GM19328 (cell line): ENCODE data around the gene SLC45A1.

Experiments
- ATAC-seq: cut with Tn5 transposase; IDR thresholded peaks from one replicate; pipeline ENCODE4 v1.9.1; 2021; ENCODE audit warnings: mild to moderate bottlenecking, moderate library complexity; ENCODE audit not compliant: unreplicated experiment

SLC45A1 gene

DNA sequence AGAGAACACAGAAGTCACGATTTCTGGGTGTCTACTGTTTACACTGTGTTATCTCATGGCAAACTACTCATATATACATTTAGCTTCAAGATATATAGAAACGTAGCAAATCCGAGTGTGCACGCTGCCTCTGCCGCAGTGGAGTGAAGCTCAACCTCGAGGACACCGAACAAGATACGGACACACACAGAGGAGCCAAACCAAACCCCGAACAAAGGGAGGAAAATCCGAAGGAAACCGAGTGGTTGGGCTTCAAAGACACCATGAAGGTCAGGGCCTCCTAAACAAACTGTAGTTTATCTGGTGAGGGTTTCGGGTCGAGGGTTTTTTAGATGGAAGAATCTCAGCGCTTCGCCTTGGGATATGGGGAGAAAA is 34.5 kb downstream of the SLC45A1 start:
- ATAC-seq: no peak

DNA sequence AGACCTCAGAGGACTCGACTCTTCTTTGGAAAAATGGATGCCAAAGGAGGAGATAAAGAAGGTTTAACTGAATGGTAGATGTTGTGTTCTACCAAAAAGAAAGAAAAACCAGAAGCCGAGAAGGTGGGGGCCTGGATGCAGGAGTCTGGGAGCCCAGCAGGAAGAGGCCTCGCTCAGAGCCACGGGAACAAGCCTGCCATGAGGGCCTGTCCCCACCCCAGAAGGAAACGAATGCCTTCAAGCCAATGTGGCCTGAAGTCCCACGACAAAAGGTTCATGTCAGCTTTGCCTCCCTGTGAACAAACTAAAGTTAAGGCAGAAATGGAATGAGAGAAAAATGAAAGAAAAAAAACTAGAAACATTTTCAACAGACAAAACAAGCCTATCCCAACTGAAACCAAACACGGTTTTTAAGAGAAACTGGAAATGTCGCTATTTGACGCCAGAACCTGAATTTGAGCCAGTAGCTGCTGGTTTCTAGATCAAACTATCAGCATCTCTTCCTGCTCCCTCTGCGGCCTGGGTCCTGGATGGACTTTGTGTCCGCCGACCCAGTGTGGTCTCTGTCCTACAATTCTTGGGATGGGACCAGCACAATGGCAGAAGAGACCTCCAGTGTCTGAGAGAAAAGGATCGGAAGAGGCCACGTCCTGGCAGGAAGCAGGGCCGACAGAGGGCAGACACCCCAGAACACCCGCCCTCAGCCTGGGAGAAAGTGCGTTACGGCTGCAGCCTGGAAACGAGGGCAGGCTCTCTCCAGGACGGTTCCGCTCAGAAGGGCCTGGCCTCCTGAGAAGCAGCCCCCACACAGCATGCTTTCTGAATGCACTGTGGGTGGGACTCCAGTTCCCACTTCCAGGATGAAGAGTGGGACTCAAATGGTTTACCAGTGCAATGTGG is 35.2 kb downstream of the SLC45A1 start:
- no peak for ATAC-seq

DNA sequence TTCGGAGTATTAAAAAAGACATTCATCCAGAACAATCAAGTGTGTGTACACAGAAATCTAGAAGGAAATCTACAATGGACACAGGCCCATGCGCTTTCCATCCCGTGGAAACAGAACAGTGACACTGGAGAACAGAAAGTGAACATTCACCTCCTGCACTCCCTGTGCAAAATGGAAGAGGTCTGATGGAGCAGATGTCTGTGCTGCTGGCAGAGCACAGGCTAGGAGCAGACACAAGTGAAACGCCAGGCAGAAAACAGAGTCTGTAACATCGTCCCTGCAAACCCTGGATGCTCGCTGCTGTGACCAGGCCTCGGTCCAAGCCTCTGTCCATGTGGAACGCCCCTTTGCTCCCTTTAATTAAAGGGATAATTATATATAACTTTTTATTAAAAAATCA is 36.1 kb downstream of the SLC45A1 start:
- ATAC-seq: no peak

DNA sequence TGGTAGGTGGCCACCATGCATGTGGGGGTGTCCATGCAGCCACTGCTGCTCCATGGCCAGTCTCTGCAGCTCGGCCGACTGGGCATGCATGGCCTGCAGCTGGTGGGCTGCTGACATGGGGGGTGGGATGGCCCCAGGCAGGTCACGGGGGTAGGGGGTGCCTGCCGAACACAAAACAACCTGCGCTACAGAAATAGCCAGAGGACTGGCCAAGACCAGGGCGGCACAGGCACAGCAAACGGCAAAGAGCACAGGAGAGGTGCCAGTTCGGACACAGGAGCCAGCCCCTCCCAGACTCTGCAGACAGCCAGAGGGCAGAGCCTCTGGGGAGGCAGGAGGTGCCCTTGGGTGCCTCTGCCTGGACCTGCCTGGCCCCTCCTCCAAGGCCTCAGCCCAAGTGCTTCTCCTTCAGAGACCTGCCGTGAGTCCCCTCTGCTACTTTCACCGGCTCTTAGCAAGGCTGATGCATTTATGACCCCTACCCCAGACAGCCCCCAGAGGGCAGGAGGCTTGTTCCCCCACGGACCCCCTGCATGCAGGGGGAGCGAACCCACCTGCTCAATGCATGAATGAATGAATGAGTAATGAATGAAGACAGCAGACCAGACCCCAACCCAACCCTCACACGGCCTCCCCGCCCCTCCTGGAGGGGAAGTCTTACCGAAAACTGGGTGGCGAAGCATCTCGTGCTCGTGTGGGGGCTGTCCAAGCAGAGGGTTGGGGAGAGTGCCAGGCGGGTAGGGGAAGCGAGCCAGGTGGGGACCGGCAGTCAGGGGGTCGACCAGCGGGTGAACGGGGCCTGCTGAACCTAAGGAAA is 37.7 kb downstream of the SLC45A1 start:
- no peak for ATAC-seq

DNA sequence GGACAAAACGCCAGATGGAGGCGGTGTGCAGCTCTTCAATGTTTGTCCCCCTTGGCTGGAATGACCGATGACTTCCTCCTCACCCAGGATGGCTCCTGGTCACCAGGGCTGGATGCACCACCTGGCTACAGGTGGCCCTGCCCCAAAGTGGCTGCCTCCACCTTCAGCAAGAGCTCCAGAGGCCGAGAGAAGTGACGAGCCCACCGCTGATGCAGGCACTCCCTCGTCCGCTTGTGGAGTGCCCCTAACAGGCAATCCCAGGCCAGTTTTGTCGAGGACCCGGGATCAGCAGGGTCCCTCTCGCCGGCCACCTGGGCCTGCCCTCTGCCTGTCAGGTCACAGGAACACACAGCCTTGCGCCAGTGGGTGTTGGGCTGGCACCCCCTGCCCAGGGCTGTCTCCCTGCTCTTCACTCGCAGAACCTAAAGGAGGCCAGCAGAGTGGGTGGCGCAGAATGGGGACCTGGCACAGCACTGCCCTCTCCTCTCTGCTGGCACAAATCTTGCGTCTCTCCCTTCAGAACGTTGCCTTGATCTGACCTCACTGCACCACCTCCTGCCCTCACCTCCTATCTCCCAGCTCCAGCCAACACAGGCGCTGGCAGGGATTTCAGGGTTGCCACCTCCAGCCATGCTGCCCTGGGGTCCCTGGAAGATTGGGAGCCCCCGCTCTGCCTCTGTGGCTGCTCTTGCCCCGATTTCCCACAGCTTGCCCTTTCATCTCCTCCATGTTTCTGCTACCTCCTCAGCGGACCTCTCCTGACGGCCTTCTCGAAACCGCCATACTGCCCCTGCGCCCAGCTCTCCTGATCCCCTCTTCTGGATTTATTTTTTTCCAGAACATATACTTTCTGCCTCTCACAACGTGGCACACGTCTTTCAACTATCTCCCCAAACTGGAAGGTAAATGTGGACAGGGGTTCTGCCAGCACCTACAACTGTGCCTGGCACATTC is 38.6 kb downstream of the SLC45A1 start:
- ATAC-seq: no peak

DNA sequence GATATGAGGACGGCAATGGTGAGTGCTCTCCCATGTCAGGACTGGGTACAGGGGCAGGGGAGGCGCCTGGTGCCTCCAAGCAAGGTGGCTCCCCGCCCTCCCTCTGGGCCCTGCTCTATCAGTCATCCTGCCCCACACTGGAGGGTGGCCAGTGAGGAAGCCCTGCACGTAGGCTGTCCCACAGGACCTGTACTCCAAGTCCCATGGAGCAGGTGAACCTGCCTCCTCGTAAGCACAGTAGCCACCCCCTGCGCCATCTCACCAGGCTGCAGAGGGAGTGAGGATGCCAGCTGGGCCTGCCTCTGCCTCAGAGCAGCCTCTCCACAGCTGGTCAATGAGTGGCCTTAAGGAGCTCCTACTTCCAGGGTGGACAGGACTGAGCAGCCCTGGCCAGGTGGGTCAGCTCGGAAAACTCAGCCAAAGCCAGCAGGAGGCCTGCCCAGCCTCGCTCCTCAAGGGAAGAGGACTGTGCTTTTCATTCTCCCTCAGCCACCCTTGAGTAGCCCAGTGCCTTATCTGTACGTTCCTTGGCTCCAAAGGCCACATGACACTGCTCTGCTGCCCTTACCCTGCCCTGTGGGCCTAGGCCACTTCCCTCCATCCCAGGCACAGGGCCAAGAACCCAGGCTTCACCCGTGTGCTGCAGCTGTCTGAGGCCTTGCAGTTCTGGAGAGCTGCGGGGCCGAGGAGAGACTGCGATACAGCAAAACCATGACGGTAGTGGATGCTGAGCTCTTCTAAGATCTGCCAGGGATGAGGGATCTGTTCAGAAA is 39.6 kb downstream of the SLC45A1 start:
- ATAC-seq: no peak

DNA sequence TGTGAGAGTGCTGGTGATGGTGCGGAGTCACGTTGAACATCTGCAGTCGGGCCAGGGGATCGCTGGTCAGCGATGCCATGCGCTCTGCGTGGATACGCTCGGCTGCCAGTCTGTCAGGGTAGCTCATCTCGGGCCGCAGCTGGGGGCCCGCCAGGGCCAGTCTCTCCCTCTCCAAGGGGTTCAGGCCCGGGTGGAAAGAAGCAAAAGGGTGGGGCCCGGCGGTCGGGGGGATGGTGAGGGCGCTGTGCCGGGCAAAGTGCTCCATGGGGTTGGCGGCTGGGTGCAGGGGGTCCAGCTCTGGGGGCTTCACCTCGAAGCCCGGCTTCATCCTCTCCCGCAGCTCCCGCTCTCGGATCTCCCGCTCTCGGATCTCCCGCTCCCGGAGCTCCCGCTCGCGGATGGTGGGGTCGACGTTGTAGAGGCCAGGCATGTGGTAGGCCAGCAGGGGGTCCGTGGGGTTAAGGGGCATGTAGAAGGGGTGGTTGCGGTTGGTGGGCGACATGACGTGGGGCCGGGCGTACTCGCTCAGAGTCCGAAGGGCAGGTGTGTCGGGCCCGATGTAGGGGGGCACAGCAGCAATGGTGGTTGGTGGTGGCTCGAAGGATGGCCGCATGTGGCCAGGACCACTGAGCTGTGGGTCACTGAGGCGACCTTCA is 40.5 kb downstream of the SLC45A1 start:
- no peak for ATAC-seq

DNA sequence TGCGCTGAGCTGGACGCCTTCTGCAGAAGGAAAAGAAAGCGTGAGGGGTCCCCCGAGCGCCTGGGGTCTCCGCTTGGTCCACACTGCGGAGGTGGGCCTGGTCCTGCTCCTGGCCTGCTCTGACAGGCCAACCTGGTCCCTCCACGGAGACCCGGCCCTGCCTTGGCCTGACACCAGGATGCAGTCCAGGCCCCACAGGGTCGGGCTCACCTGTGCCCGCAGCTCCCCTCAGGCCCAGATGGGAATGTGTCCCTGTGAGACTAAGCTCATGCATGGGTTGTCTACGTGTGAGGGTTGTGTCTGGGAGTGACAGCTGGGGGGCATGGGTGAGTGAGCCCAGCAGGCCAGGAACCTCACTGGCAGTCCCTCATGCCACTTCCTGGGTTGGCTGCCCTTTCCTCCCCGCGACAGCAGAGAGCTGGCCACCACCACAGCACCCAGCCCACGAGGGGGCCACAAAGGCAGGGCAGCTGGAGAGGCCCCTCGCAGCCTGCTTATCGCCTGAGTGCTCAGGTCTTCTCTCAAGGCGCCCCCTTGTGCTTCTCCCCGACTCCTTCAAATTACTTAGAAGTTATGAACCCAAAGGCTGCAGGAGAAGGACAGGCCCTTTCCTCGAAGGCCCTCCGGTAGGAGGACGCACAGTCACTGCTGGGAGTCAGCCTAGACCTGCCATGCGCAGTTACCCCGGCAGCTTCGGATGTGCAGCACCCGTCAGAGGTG is 41.1 kb downstream of the SLC45A1 start:
- ATAC-seq: no peak

DNA sequence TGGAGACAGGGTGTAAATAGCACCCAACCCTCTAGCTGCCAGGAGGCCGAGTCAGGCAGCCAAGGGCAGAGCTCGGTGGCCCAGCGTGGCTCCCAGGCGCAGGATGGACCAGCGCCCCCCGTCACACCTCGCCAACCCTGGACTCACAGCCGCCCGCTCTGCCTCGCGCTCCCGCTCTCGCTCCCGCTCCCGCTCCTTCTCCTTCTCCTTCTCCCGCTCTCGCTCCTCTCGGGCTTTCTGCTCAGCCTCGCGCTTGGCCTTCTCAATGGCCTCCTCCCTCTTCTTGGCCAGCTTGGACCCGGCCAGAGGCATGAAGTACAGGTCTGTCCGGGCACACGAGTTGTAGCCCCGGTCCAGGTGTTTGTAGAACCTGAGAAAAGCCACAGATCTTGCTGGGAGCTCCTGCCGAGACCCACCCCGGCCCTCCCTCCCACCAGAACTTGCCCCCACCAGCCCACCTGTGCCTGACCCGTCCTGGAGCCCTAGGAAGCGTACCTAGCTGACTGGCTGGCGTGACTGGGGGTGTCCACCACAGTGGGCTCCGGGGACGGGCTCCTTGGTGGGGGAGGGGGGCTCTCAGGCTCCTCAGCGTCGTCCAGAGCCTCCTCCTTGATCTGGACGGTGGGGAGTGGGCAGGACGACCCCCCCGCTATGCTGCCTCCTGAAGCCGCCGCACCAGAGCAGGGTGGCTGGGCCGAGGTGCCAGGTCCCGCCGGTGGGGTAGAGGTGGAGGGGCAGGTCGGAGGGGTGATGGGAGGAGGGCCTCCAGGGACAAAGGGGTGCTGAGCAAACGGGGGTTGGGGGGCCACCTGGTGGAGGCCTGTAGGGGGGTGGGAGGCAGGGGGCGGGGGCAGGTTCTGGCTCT is 41.9 kb downstream of the SLC45A1 start:
- ATAC-seq: no peak

DNA sequence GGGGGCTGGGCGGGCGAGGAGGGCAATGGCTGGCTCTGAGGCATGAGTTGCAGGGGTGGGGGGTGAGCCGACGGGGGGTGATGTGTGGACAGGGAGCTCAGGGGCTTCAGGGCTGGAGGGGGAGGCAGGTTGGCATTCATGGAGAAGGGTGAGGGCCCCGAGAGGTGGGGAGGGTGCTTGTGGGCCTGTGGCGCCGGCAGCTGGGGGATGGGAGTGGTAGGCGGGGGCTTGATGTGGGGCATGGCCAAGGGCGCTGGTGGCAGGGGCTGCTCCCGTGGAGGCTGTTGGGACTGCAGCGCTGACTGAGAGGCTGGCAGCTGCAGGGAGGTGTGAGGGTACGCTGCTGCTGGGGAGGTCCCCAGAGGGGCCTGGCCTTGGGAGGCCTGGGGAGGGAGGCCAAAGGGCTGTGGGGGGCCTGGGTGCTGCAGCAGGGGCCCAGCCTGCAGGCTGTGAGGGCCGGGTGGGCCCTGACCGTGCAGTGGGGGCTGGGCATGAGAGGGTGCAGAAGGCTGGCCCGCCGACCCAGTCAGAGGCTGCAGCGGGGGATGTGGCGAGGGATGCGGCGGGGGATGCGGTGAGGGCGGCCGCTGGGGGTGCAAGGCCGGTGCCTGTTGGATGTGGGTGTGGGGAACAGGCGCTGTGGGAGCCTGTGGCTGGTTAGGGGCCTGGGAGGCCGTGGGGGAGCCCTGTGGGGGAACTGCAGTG is 42.7 kb downstream of the SLC45A1 start:
- ATAC-seq: no peak

DNA sequence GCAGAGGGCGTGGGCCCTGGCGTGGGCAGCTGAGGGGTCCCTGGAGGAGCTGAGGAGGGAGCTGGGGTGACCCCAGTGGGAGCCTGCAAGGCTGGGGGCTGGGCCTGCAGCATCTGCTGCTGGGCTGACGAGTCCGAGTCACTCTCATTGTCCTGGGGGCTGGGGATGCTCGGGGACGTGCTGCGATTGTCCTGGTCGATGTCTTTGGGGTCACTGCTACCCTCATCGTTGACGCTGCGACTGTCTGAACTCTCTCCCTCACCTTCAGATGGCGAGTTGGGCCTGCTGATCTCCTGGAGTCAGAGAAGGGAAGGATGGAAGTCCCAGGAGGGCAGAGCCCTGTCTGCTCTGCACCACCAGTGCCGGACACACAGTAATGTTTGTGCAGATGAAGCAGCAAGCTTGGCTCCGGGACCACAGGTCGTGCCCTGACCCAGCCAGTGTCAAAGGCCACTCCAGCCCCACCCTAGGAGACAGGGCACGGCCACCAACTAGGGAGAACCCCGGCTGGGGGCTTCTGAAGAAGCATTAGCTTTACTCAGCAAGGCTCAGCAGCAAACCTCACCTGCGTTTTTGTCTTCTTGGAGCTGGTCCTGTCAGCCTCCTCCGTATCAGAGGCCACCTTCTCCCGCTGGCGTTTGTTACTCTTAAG is 43.4 kb downstream of the SLC45A1 start:
- ATAC-seq: no peak

DNA sequence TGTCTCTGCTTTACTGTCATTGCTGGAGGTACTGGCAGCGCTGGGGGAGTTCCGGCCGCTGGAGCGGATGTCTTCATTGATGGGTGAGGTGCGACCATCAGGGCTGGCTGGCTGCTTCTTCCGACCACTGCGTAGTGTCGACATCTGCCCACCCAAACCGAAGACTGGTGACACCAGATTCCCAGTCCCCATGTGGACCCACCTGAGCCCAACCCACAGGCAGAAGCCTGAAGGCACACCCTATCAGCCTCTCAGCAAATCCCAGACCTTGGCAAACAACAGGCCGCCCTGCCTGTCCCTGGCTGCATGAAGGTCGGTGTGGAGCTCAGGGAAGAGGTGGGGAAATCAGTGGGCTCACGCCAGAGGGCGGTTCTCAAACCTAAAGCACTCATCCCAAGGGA is 44.8 kb downstream of the SLC45A1 start:
- no peak for ATAC-seq

DNA sequence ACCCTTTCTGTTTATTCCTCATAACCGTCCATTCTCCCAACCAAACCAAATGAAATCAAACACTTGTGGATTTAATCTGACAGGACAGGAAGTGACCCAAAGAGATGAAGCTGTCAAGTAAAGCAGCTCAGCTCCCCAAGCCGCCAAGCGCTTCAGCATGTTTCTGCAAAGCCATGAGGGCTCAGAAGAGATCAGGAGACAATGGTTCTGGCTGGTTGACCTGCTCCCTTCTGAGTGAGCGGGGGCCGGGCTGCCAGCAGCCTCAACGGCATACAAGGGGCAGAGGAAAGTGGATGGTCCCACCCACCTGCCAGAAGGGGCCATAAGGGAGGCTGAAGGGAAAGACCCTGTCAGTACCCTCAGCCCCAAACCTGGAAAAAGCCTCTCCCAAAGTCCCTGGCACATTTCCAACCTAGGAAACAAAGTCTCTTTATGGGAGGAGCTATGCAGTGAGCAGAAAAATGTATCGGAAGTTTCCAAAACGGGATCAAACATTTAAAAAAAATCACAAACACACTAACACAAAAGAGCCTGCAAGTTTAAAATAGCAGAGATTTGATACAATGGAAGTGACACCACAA is 45.4 kb downstream of the SLC45A1 start:
- ATAC-seq: no peak

DNA sequence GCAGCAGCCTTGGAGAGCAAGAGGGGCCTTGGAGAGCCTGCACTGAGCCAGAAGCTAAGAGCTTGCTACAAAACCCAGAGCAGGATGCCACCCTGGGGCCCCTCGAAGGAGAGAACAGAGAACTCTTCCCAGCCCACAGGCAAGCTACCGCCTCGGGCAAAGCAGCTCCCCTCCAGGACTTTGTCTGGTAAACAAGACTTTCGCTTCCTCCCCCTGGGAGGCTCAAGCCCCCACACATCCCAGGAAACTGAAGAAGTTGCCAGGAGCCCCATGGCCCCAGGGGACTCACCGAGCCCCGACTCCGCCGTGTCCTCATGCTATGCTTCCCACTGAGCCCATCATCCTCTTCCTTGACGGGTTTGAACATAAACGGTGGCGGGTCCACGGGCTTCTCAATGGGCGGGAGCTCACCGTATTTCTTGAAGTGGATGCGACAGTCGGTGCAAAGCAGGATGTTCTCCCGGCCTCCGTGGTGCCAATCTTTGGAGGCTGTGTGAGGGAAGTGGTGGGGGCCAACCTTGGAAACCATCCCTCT is 45.9 kb downstream of the SLC45A1 start:
- no peak for ATAC-seq

DNA sequence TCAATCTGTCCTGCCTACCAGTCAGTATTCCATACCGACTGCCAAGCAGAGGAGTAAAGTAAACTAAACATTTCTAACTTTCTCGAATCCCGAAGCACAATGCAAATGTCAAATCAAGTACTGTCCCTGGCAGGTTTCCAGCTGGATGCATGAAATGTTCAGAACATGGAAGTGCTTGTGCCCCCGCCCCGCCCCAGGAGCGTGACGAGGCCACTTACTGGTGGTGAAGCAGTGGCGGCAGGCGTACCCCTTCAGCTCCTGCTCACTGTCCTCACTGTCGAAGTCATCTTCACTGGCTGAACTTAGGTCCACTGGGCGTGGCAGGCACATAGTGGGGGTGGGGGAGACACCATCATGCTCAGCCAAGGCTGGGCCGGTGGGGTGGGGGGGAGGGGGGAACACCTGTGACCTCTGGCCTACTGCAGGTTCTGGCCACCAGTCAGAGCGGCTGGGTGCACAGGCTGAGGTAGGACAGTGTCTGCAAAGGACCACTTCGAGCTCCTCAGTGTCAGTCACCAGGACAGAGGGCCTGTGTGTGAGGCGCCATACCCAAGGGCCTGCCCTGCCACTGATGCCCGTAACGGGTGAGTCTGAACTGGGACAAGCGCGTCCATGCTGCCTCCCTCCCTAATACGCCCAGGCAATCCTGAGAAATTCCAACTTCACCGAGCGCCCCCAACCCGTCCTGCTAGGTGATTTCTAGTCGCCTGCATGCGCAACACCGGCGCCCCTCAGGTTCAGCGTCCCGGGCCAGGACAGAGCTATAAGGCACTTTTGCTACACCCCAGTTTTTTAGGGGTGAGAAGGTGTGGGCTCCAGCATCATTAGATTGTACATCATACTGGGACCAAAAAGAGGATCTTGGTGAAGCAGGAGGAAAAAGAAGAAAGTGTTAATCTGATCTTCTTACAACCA is 46.9 kb downstream of the SLC45A1 start:
- no peak for ATAC-seq
